ENCODE results near the gene ATP9A. TPM values are rescaled to one million over a fixed set of nuclear protein-coding genes. Genes with fewer than 3 reads are reported as not detected.

Gene ATP9A
- total and polyA plus RNA-seq, 2 of the 8 experiments (the other 6 are each of a cell fraction or from before 2014, with no cell fraction given), result 5.0 to 6.4 TPM

- no peak overlapping the region for H3K4me2 ChIP-seq (ENCODE audit: insufficient read depth in 1 of 2, low read depth in 2 of 2, low read length in 2 of 2)
- H2BK20ac ChIP-seq (ENCODE audit: low read length), result no peak overlapping the region
- POLR2A ChIA-PET (ENCODE audit: partially characterized antibody), result no interaction called here
- H3K14ac ChIP-seq (ENCODE audit: insufficient read length), result no peak overlapping the region
- H3K27ac ChIP-seq (ENCODE audit: low read depth, low read length), result no peak overlapping the region
- H3K18ac ChIP-seq (ENCODE audit: extremely low read depth, low read length), result no peak overlapping the region
- H2BK15ac ChIP-seq (ENCODE audit: low read length), result peak overlapping the region; percentile 18; the same call in 1 of the 2 replicates
- H2BK12ac ChIP-seq (ENCODE audit: low read depth, low read length), result no peak overlapping the region
- no peak overlapping the region for H2AK5ac ChIP-seq (ENCODE audit: low read depth, low read length)
- H2BK5ac ChIP-seq (ENCODE audit: low read depth, low read length), result no peak overlapping the region
- no peaks in the 10 kb centered on the region for H4K20me1 ChIP-seq (replicated peaks in 1 of 2; ENCODE audit: control insufficient read depth in 1 of 2, insufficient read depth in 2 of 2, low read length in 2 of 2)
- DNase-seq (ENCODE audit: low read depth in 1 of 2, low spot score in 2 of 2) (no peak), FAIRE-seq (no peak)
- H3K36me3 ChIP-seq (ENCODE audit: control insufficient read depth in 2 of 4, insufficient read depth in 4 of 4, low read length in 3 of 4), result no peaks in the 10 kb centered on the region
- H2BK120ac ChIP-seq (replicated peaks; ENCODE audit: low read depth, low read length), result no peak overlapping the region
- H3K27me3 ChIP-seq (replicated peaks in 1 of 4; ENCODE audit: control insufficient read depth in 3 of 4, extremely low read depth in 1 of 4, insufficient read depth in 3 of 4, low read length in 3 of 4), result no peaks in the 10 kb centered on the region
- H4K91ac ChIP-seq (replicated peaks; ENCODE audit: insufficient read length, low read length), result no peak overlapping the region
- H3K9ac ChIP-seq (replicated peaks in 1 of 4; ENCODE audit: extremely low read depth in 1 of 4, low read depth in 3 of 4, low read length in 3 of 4), result no peak overlapping the region
- WGBS, 2 experiments (ENCODE audit: extremely low coverage in 1 of 2, insufficient coverage in 1 of 2, insufficient read length in 1 of 2, insufficient replicate concordance in 2 of 2, low coverage in 1 of 2, low lambda C conversion rate in 2 of 2, missing lambda C conversion rate in 1 of 2), result 70% methylated on average over 13 of the region's 13 CpGs; no CpG with 5 or more reads in 1 of the 2 experiments
- H4K5ac ChIP-seq (ENCODE audit: insufficient read length, low read depth, low read length), result no peak overlapping the region
- H3K23ac ChIP-seq (ENCODE audit: insufficient read length), result no peak overlapping the region
- no peaks in the 10 kb centered on the region; the same call in 1 of the 2 replicates for H3K79me1 ChIP-seq (ENCODE audit: low read depth, low read length)
- no peak overlapping the region for H3K56ac ChIP-seq (replicated peaks; ENCODE audit: insufficient read length, low read depth, low read length)
- no peak overlapping the region for H4K8ac ChIP-seq (ENCODE audit: extremely low read depth, insufficient read depth, low read length)
- no peaks in the 10 kb centered on the region for H3K23me2 ChIP-seq (ENCODE audit: low read depth, low read length)
- H3K9me3 ChIP-seq (ENCODE audit: insufficient read depth in 2 of 2, low read depth in 1 of 2, low read length in 1 of 2), result no peaks in the 10 kb centered on the region
- H3K4ac ChIP-seq (replicated peaks; ENCODE audit: insufficient read length, low read depth, low read length), result no peak overlapping the region
- CTCF ChIA-PET (ENCODE audit: partially characterized antibody), result interaction anchor here (0.8 to 1.0 kb wide), 3 partner anchors 11 to 81 kb away, joined by 3 to 4 read pairs (median 3); no protein-coding TSS in a partner anchor
- no peak overlapping the region for H3K4me3 ChIP-seq (ENCODE audit: extremely low read depth in 1 of 4, insufficient read depth in 2 of 4, low read depth in 3 of 4, low read length in 4 of 4)
- no peak overlapping the region for H2AFZ ChIP-seq (ENCODE audit: low read length)
- H3K4me1 ChIP-seq (replicated peaks in 1 of 4; ENCODE audit: control insufficient read depth in 3 of 4, insufficient read depth in 4 of 4, low read length in 3 of 4), result 0 out of 7 replicates have a peak, but pooled peaks cover 0 to 9% (median 0%) of the 10 kb centered on the region in 4 experiments
- H3K79me2 ChIP-seq (ENCODE audit: control insufficient read depth in 1 of 2, insufficient read depth in 2 of 2, low read length in 2 of 2), result no peaks in the 10 kb centered on the region; a peak in 1 of 4 replicates
- no peak for TF ChIP-seq POLR2AphosphoS5 (IDR thresholded peaks at IDR 0.05; ENCODE audit: low read depth, low read length)
- no peak for TF ChIP-seq CBX5 (IDR thresholded peaks at IDR 0.05; ENCODE audit: low read depth, low read length)
- TF ChIP-seq TBP (IDR thresholded peaks at IDR 0.05; ENCODE audit: low read depth, low read length), result no peak
Observed at GRCh38 chr20:51734876-51735720, 33.1 kb downstream of the ATP9A start.

All from H1 (cell line).